ENCODE results near the gene VSTM2L. TPM values are rescaled to one million over a fixed set of nuclear protein-coding genes. Genes with fewer than 3 reads are reported as not detected.

The VSTM2L gene, protein sequence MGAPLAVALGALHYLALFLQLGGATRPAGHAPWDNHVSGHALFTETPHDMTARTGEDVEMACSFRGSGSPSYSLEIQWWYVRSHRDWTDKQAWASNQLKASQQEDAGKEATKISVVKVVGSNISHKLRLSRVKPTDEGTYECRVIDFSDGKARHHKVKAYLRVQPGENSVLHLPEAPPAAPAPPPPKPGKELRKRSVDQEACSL
- 1 to 10 TPM in 1 of 2 donors, under 1 TPM in 1; 0.33 to 4.5 TPM for total RNA-seq

DNA sequence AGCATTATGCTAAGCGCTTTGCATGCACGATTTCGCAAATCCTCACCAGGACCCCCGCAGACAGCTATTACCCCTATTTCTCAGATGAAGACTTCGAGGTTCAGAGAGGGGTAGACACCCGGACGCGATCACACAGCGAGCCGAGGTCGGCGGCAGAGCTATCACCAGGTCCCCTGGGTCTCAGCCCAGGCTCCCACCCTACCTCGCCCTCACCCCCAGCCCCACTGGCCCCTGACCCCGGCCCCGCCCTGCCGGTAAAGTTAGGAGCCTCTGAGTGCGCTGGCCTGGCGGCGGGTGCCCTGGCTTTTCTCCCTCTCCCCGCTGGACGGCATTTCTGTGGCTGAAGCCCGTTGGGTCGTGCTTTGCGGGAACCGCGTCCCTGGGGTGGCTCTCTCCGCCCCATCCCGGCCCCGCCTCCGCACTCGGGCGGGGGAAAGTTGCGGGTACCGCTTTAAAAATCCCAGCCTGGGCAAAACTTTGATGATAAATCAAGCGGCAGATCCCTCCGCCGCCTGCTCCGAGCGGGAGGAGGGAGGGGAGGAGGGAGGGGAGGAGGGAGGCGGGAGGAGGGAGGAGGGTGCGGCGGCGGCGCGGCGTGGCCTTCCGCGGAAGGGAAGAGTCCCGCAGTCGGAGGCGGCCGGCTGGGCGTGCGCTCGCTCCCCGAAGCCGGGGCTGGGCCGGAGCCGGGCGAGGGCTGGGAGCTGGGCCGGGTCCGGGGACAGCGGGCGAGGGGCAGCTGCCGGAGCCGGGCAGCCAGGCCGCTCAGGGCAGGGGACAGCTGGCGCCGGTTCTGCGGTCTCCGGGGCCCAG, at the start of gene VSTM2L:
Gene VSTM2L, plus strand, starts transcription at position 624 of the 810 bp plus-strand sequence. CDS start 224 bp downstream, outside the sequence.

Other genes starting within 250 kb of the VSTM2L start
- gene CTNNBL1, start 209.1 kb upstream of the VSTM2L start, total RNA-seq: 10 to 100 TPM; 24.8 to 46.0 TPM
- 10 to 100 TPM; 16.2 to 31.3 TPM for gene TTI1, start 130.3 kb downstream of the VSTM2L start, total RNA-seq
- gene RPRD1B, start 130.6 kb downstream of the VSTM2L start, total RNA-seq: 10 to 100 TPM; 17.2 to 22.0 TPM

All from melanocyte of skin (primary cell).